ENCODE results near the gene TOP3B. TPM values are rescaled to one million over a fixed set of nuclear protein-coding genes. Genes with fewer than 3 reads are reported as not detected.

Gene TOP3B
- total and polyA plus RNA-seq, 4 donors: 11.9 to 34.2 (median 23.0) TPM

- ATAC-seq (ENCODE audit: insufficient read depth, low FRiP score): no peak
- TF ChIP-seq CTCF (IDR thresholded peaks at IDR 0.05; ENCODE audit: control extremely low read depth, extremely low read depth): no peak
- H3K36me3 ChIP-seq (ENCODE audit: control insufficient read depth in 4 of 4, insufficient read depth in 4 of 4, low read length in 4 of 4): no peaks in the 10 kb centered on the region
- no peak overlapping the region for H3K9ac ChIP-seq (ENCODE audit: insufficient read depth in 1 of 2, low read length in 2 of 2)
- WGBS, 2 donors: 86 to 92% methylated on average over 7 of the region's 7 CpGs
- H3K9me3 ChIP-seq (ENCODE audit: control insufficient read depth in 4 of 4, insufficient read depth in 3 of 4, low read length in 3 of 4): peaks cover 0 to 2% (median 0%) of the 10 kb centered on the region in 4 donors
- H3K4me1 ChIP-seq (ENCODE audit: control insufficient read depth in 5 of 5, insufficient read depth in 5 of 5, low read length in 5 of 5): no peaks in the 10 kb centered on the region
- no peak overlapping the region for H3K27ac ChIP-seq (ENCODE audit: low read depth in 1 of 2, low read length in 1 of 2)
- no peaks in the 10 kb centered on the region for H3K27me3 ChIP-seq (ENCODE audit: control insufficient read depth in 3 of 3, insufficient read depth in 3 of 3, low read length in 2 of 3)
- H3K4me3 ChIP-seq: no peak overlapping the region
- no peak for DNase-seq
Observed at GRCh38 chr22:22025320-22026156, 43.0 kb upstream of the TOP3B start.

- DNase-seq (no peak), ATAC-seq (ENCODE audit: insufficient read depth, low FRiP score) (no peak)
- Histone ChIP-seq H3K4me3 (no peak overlapping the region), H3K27ac (ENCODE audit: low read depth in 1 of 2, low read length in 1 of 2) (no peak overlapping the region), H3K9ac (ENCODE audit: insufficient read depth in 1 of 2, low read length in 2 of 2) (no peak overlapping the region), H3K36me3 (ENCODE audit: control insufficient read depth in 4 of 4, insufficient read depth in 4 of 4, low read length in 4 of 4) (no peaks in the 10 kb centered on the region), H3K4me1 (ENCODE audit: control insufficient read depth in 5 of 5, insufficient read depth in 5 of 5, low read length in 5 of 5) (no peaks in the 10 kb centered on the region), H3K27me3 (ENCODE audit: control insufficient read depth in 3 of 3, insufficient read depth in 3 of 3, low read length in 2 of 3) (no peaks in the 10 kb centered on the region), H3K9me3 (ENCODE audit: control insufficient read depth in 4 of 4, insufficient read depth in 3 of 4, low read length in 3 of 4) (peaks cover 0 to 2% (median 0%) of the 10 kb centered on the region in 4 donors)
- no peak for TF ChIP-seq CTCF (IDR thresholded peaks at IDR 0.05; ENCODE audit: control extremely low read depth, extremely low read depth)
- 83 to 97% methylated on average over 10 of the region's 10 CpGs for WGBS, 2 donors
Observed at GRCh38 chr22:22024440-22024839, 41.9 kb upstream of the TOP3B start.

GRCh38 chr22:22023581-22024137 lies 41.1 kb upstream of the TOP3B start:
- no peak for DNase-seq
- H3K27me3 ChIP-seq (ENCODE audit: control insufficient read depth in 3 of 3, insufficient read depth in 3 of 3, low read length in 2 of 3): no peaks in the 10 kb centered on the region

More at GRCh38 chr22:22023581-22024137, 41.1 kb upstream of the TOP3B start:
- no peak for ATAC-seq (ENCODE audit: insufficient read depth, low FRiP score)
- H3K27ac ChIP-seq (ENCODE audit: low read depth in 1 of 2, low read length in 1 of 2): no peak overlapping the region
- no peaks in the 10 kb centered on the region for H3K4me1 ChIP-seq (ENCODE audit: control insufficient read depth in 5 of 5, insufficient read depth in 5 of 5, low read length in 5 of 5)
- no peak overlapping the region for H3K9ac ChIP-seq (ENCODE audit: insufficient read depth in 1 of 2, low read length in 2 of 2)
- whole genome bisulfite sequencing, 2 donors: 75 to 97% methylated on average over 4 of the region's 4 CpGs
- H3K9me3 ChIP-seq (ENCODE audit: control insufficient read depth in 4 of 4, insufficient read depth in 3 of 4, low read length in 3 of 4): no peaks in the 10 kb centered on the region
- no peaks in the 10 kb centered on the region for H3K36me3 ChIP-seq (ENCODE audit: control insufficient read depth in 4 of 4, insufficient read depth in 4 of 4, low read length in 4 of 4)
- no peak overlapping the region for H3K4me3 ChIP-seq
- TF ChIP-seq CTCF (IDR thresholded peaks at IDR 0.05; ENCODE audit: control extremely low read depth, extremely low read depth): no peak

All from lung (tissue), 12 donors.